Keratinocyte (primary cell): ENCODE results near the gene LEFTY2. TPM values are rescaled to one million over a fixed set of nuclear protein-coding genes. Genes with fewer than 3 reads are reported as not detected.

ENCODE experiments used
- DNase-seq: peaks from one replicate; pipeline ENCODE4 v3.0.0-alpha.2; 2011; ENCODE audit warnings: low read depth, missing footprints, low spot score
- FAIRE-seq: peaks from 2 replicates; lab custom pipeline; 2011; peaks lifted over from hg19 to GRCh38; lab: Jason Lieb, UNC
- H2AFZ ChIP-seq: 2 replicates; pipeline ENCODE4 v1.6.0; 2012; ENCODE audit warnings: low read length, control low read depth, inconsistent platforms; ENCODE audit not compliant: control insufficient read depth
- H3K27ac ChIP-seq: 2 replicates; pipeline ENCODE4 v1.5.1; 2011; ENCODE audit warnings: low read length; ENCODE audit not compliant: control insufficient read depth, insufficient read depth
- H3K27me3 ChIP-seq: 3 replicates; pipeline ENCODE4 v1.6.0; 2011; ENCODE audit warnings: low read length; ENCODE audit not compliant: control insufficient read depth, insufficient read depth; ENCODE audit errors: extremely low read depth
- H3K36me3 ChIP-seq, 2 experiments: 2 replicates in 1 of 2; 3 replicates in 1 of 2; pipeline ENCODE4 v1.5.1; 2011; ENCODE audit warnings: low read length in 2 of 2, mild to moderate bottlenecking in 1 of 2; ENCODE audit not compliant: control insufficient read depth in 2 of 2, insufficient read depth in 2 of 2; ENCODE audit errors: extremely low read depth in 1 of 2
- H3K4me1 ChIP-seq: 3 replicates; pipeline ENCODE4 v1.5.1; 2011; ENCODE audit warnings: low read length; ENCODE audit not compliant: control insufficient read depth, insufficient read depth; ENCODE audit errors: extremely low read depth
- H3K4me2 ChIP-seq: 3 replicates; pipeline ENCODE4 v1.6.0; 2011; ENCODE audit warnings: low read depth, low read length; ENCODE audit not compliant: control insufficient read depth, insufficient read depth; ENCODE audit errors: extremely low read depth
- H3K4me3 ChIP-seq, 3 experiments: fragments of 200-600 bp in 1 of 3; sonication (generic) in 1 of 3; 2 replicates in 2 of 3; 3 replicates in 1 of 3; pipeline ENCODE4 v1.5.1; 2011 to 2016; ENCODE audit warnings: low read length in 3 of 3, mild to moderate bottlenecking in 3 of 3, control low read depth in 2 of 3, inconsistent platforms in 1 of 3, low read depth in 1 of 3, mixed read lengths in 1 of 3, mixed run types in 1 of 3, moderate library complexity in 1 of 3; ENCODE audit not compliant: control insufficient read depth in 2 of 3, insufficient read depth in 2 of 3; ENCODE audit errors: extremely low read depth in 1 of 3
- H3K79me2 ChIP-seq: 2 replicates; pipeline ENCODE4 v1.6.0; 2012; ENCODE audit warnings: low read length; ENCODE audit not compliant: control insufficient read depth, insufficient read depth
- H3K9ac ChIP-seq: 3 replicates; pipeline ENCODE4 v1.6.0; 2011; ENCODE audit warnings: low read length; ENCODE audit not compliant: control insufficient read depth, insufficient read depth; ENCODE audit errors: extremely low read depth
- H3K9me1 ChIP-seq: 3 replicates; pipeline ENCODE4 v1.6.0; 2011; ENCODE audit warnings: low read length; ENCODE audit not compliant: control insufficient read depth, insufficient read depth; ENCODE audit errors: extremely low read depth
- H3K9me3 ChIP-seq: 2 replicates; pipeline ENCODE4 v1.5.1; 2012; ENCODE audit warnings: low read depth, low read length; ENCODE audit not compliant: control insufficient read depth
- H4K20me1 ChIP-seq: 3 replicates; pipeline ENCODE4 v1.6.0; 2011; ENCODE audit warnings: low read length; ENCODE audit not compliant: control insufficient read depth, insufficient read depth; ENCODE audit errors: extremely low read depth
- EZH2 ChIP-seq: IDR thresholded peaks from one replicate; pipeline ENCODE4 v1.6.1; 2012; ENCODE audit warnings: inconsistent platforms, mild to moderate bottlenecking, low read length, moderate library complexity
- dilution Hi-C: fragments of 300-500 bp; cut with MboI; formaldehyde crosslinking; loops from one replicate; pipeline ENCODE4 v1.7.0; 2020; ENCODE audit warnings: low sequenced_read_pairs; ENCODE audit not compliant: extremely low pct_ligation_motif_present
- polyA plus RNA-seq, 5 experiments: library from polyadenylated mRNA; depleted of rRNA in 3 of 5; stranded (reverse) in 3 of 5; stranded (forward) in 1 of 5; unstranded in 1 of 5; fragments of >200 nt; gene quantifications; 1 replicate in 1 of 5; 2 replicates in 3 of 5; 3 replicates in 1 of 5; pipeline versions ENCODE4 v1.2.1 to v1.2.3, GENCODE V29; 2011 to 2012; ENCODE audit warnings: missing spikeins in 2 of 5, low read depth in 1 of 5, low replicate concordance in 1 of 5
- TF ChIP-seq, protein P1 (sequence below), 3 experiments: IDR thresholded peaks in 1 of 3; conservative IDR thresholded peaks in 1 of 3; optimal IDR thresholded peaks in 1 of 3; 2 replicates in 2 of 3; 3 replicates in 1 of 3; pipeline versions ENCODE3 to v1.5.1; 2011; ENCODE audit warnings: low read length in 3 of 3, mild to moderate bottlenecking in 3 of 3, moderate library complexity in 2 of 3, control low read depth in 1 of 3, inconsistent platforms in 1 of 3; ENCODE audit not compliant: insufficient read depth in 2 of 3; ENCODE audit errors: extremely low read depth in 1 of 3

Gene LEFTY2
- polyA plus RNA-seq, 1 donor (not counting 4 experiments of a cell fraction or from before 2014, with no cell fraction given): not detected

DNA sequence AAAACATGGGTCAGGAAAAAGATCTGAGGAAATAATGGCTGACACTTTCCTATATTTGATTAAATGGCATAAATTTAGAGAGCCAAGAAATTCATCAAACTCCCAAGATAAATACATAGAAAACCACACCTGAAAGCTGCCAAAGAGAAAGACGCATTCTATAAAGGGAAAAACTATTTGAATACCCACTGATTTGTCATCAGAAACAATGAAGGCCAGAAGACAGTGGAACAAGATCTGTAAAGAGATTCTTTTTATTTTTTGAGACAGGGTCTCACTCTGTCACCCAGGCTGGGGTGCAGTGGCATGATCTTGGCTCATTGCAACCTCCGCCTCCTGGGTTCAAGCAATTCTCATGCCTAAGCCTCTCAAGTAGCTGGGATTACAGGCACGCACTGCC lies 40.7 kb upstream of the LEFTY2 start:
- FAIRE-seq: no peak
- TF ChIP-seq EZH2: no peak
- TF ChIP-seq, protein P1, sequence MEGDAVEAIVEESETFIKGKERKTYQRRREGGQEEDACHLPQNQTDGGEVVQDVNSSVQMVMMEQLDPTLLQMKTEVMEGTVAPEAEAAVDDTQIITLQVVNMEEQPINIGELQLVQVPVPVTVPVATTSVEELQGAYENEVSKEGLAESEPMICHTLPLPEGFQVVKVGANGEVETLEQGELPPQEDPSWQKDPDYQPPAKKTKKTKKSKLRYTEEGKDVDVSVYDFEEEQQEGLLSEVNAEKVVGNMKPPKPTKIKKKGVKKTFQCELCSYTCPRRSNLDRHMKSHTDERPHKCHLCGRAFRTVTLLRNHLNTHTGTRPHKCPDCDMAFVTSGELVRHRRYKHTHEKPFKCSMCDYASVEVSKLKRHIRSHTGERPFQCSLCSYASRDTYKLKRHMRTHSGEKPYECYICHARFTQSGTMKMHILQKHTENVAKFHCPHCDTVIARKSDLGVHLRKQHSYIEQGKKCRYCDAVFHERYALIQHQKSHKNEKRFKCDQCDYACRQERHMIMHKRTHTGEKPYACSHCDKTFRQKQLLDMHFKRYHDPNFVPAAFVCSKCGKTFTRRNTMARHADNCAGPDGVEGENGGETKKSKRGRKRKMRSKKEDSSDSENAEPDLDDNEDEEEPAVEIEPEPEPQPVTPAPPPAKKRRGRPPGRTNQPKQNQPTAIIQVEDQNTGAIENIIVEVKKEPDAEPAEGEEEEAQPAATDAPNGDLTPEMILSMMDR (optimal IDR thresholded peaks at IDR 0.05 in 1 of 3, IDR thresholded peaks at IDR 0.05 in 1 of 3, conservative IDR thresholded peaks at IDR 0.05 in 1 of 3; ENCODE audit: extremely low read depth in 1 of 3, insufficient read depth in 2 of 3, low read length in 3 of 3): no peak
- dilution Hi-C loops: loop anchor here (25.0 kb wide), 1 partner anchor 519 kb away; no protein-coding TSS in a partner anchor

DNA sequence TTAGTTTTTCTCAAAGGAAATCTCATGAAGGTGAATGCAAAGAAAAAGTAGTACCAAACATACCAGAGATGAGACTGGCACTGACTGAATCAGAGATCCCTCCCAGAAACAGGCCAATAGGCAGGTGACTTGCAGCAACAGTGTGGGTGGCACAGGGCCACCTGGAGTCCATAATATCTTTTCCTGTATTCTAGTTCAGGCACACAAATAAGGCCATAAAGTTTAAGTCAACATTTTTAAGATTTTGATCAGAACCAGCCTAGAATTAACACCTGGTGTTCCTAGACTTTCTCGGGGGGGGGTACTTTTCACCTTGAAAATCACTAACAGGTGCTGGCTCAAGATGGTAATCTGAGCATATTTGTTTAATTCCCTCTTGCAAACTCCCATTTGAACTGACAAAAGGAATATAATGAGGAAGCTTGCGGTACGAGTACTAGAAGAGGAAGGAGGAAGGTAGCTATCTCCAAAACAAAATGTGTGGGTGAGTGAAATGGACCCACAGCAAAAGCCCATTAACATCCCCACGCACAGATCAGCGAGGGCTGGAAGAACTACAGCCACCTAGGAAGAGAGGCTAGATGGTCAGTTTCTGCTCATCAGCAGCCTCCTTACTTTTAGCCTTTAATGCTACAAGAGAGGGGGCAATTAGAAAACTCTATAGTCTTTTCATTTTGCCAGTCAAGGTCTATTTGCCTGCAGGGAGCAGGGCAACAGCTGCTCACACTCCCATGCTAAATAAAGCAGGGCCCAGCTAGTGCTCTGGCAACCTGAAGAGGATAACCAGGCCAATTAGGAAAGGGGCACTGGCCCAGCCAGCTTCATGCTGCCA lies 39.2 kb upstream of the LEFTY2 start:
- no peaks in the 10 kb centered on the region for H3K9me3 ChIP-seq
- H3K9me1 ChIP-seq: no peaks in the 10 kb centered on the region
- no peak overlapping the region for H3K4me3 ChIP-seq
- no peaks in the 10 kb centered on the region for H4K20me1 ChIP-seq
- DNase-seq (no peak), FAIRE-seq (no peak)
- H3K27me3 ChIP-seq: no peaks in the 10 kb centered on the region
- H3K36me3 ChIP-seq: peaks cover 7 to 21% of the 10 kb centered on the region in 2 experiments
- no peak overlapping the region for H3K9ac ChIP-seq
- H2AFZ ChIP-seq: no peak overlapping the region
- H3K4me1 ChIP-seq: no peaks in the 10 kb centered on the region
- dilution Hi-C loops: loop anchor here (25.0 kb wide), 1 partner anchor 518 kb away; no protein-coding TSS in a partner anchor
- TF ChIP-seq EZH2: no peak
- TF ChIP-seq, protein P1 (optimal IDR thresholded peaks at IDR 0.05 in 1 of 3, IDR thresholded peaks at IDR 0.05 in 1 of 3, conservative IDR thresholded peaks at IDR 0.05 in 1 of 3; ENCODE audit: extremely low read depth in 1 of 3, insufficient read depth in 2 of 3, low read length in 3 of 3): no peak
- H3K79me2 ChIP-seq: no peaks in the 10 kb centered on the region
- no peak overlapping the region for H3K27ac ChIP-seq
- no peak overlapping the region for H3K4me2 ChIP-seq

More for the DNA sequence above, 40.7 kb upstream of the LEFTY2 start:
- Histone ChIP-seq H3K4me1 (no peaks in the 10 kb centered on the region), H3K4me2 (no peak overlapping the region), H3K4me3 (no peak overlapping the region), H3K9me3 (no peaks in the 10 kb centered on the region), H3K9me1 (no peaks in the 10 kb centered on the region), H3K27me3 (no peaks in the 10 kb centered on the region), H3K36me3 (peaks cover 9 to 25% of the 10 kb centered on the region in 2 experiments), H3K27ac (no peak overlapping the region), H2AFZ (no peak overlapping the region), H3K79me2 (peaks cover 2% of the 10 kb centered on the region), H3K9ac (no peak overlapping the region), H4K20me1 (no peaks in the 10 kb centered on the region)
- DNase-seq: no peak
